ENCODE results near the gene PDZRN3. TPM values are rescaled to one million over a fixed set of nuclear protein-coding genes. Genes with fewer than 3 reads are reported as not detected.

PDZRN3 gene
- total RNA-seq, 1 donor from 2014 or later: 130 TPM

DNA sequence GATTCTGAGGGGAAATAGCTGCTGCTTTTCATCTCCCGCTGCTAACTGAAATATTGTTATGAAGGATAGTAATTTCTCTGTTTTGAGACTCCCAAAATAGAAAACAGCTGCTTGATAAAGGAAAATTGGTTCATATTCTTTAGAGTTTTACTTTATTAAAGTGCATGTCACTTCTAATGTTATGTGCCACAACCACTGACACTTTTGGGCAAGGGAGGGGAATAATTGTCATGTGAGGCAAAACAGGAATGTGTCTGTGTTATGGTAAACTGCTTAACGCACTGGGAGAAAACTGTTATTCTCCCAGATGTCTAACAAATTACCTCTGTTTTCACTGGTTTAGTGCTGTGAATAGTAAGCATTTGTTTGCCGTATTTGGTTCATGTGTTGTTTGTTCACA lies 201.6 kb downstream of the PDZRN3 start:
- intact Hi-C loops (cut with DNase I): no loop called here
- ATAC-seq (no peak), DNase-seq (ENCODE audit: missing footprints) (no peak)

DNA sequence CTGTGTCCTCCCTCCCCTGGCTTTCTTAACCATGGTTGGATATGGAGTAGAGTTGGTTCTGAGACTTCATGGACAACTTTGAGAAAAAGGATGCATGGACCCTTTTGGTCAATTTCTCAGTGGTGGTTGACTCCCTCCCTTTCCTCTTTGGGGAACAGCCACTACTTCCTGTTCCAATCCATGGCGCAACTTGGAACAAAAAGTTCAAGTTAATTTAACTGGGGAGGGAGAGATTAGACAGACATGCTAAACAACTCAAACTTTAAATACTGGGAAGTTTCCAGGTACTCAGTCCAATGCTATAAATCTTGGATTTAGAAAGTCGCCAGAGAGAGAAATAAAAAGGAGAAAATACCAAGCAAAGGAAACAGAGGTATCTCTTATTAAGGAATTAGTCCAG lies 202.2 kb downstream of the PDZRN3 start:
- DNase-seq (ENCODE audit: missing footprints) (no peak), ATAC-seq (peak; percentile 54)
- intact Hi-C loops (cut with DNase I): no loop called here

DNA sequence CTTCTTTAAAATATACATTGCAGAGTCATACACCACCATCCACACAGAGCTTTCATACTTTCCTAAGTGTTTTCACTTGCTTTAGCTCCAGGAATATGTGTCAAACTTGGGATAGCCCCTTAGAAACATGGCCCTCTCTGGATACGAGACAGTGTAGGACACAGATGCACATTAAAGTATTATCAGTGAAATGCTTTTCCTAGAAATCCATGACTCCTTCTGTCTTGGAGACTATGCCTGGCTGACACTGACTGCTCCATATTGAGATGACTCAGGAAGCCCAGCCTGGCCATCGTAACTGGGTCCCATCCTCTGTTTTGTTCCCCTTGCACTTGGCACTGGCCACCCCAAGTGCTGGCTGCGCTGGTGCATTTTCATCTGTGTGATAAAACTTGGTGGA lies 204.8 kb downstream of the PDZRN3 start:
- ATAC-seq (peak; percentile 40), DNase-seq (ENCODE audit: missing footprints) (no peak)
- intact Hi-C loops (cut with DNase I): no loop called here

DNA sequence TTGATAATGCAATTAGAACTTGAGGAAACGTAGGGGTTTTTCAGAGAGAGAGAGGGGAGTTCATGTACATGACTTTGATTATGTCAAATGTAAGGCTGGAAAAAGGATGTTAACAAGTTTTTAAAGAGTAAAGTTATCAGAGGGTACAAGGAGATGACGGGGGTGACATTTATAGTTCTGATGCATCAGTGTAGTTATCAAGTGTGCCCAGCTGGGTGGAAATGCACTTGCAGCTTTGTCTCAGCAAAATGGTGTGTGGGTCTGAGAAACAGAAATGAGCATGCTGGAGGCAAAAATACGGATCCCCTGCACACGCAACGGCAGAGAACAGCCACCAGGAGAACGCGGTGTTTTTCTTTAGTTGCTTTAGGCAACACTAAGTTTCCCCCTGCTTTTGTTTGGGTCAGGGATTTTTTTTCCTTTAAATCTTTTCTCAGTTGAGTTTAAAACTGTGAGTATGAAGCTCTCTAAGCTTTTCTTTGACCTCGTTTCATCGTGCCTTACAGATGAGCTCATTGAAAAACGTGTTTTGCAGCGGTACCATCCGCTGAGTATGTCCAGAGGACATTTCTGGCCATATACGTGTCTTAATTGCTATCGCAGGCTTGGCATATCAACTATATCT lies 205.4 kb downstream of the PDZRN3 start:
- DNase-seq (ENCODE audit: missing footprints) (no peak), ATAC-seq (no peak)
- intact Hi-C loops (cut with DNase I): no loop called here

DNA sequence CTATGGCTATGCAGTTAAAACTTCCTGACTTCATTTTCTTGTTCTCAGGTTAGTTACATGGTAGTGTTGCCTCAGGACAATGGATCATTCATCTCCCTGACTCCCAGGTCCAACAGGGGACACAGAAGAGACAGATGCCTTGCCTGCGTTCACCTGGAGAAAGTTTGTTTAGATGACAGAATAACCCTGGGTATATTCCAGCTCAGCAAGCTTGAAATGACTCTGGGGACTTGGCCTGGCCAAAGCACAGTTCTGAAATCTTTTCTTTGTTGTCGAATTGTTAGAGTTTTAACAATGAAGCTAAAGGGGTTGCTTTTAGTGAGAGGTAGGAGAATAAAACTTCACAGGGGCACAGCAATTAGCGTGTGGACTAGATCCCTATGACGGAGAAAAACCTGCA lies 206.1 kb downstream of the PDZRN3 start:
- no peak for ATAC-seq
- no peak for DNase-seq (ENCODE audit: missing footprints)
- intact Hi-C loops (cut with DNase I): no loop called here

DNA sequence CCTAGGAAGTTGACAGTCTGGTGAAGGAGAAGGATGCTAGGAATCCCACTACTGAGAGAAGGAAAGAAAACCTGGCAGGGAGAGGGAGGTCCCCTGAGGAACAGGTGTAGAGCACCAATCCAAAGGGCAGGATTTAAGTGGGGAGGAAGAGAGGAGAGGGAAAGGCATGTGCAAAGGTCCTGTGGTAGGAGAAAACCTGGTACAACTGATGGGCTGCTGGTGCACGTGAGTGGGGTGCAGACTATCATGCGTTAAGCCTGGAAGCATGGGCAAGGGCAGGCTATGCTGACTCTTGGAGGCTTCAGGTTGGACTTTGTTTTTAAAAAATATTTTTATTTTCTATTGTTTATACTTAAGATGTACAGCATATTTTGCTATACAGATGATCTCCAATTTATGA lies 209.6 kb downstream of the PDZRN3 start:
- intact Hi-C loops (cut with DNase I): no loop called here
- no peak for DNase-seq (ENCODE audit: missing footprints)
- ATAC-seq: no peak

DNA sequence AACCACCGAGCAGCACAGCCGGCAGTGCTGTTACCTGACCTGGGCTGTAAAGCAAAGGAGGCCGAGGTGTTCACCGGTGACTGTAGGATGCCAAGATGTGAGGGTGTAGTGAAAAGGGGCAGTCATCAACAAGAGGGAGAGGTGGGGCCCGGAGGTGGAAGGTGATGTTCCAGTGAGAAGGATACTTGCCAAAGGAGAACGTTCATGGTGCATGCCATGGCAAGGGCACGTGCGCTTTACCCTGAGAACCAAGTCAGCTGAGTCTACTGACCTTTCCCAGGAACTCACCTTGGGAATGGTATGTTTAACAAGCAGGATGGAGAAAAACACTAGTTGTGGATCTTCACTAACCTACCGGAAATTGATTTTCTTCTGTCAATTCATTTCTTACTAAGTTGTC lies 211.1 kb downstream of the PDZRN3 start:
- intact Hi-C loops (cut with DNase I): no loop called here
- peak; percentile 30 for ATAC-seq
- DNase-seq (ENCODE audit: missing footprints): no peak

DNA sequence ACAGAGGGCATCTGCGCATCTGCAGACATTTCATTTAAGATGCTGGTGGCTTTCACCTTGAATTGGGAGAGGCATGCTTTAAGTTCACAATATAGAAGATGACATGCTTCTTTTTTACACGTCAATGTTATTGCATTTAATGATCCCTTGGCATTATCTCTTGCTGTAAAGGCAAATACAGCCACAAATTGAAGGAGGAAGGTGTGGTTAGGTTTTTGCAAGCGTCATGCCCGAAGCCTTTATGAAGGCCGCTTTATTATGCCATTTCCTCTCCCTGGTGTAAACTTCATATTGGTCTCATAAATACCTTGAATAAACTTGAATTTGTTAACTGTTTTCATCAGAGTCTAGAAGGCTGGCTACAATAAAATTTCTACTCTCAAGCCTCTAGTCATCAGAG lies 212.7 kb downstream of the PDZRN3 start:
- ATAC-seq: no peak
- no peak for DNase-seq (ENCODE audit: missing footprints)
- intact Hi-C loops (cut with DNase I): no loop called here

DNA sequence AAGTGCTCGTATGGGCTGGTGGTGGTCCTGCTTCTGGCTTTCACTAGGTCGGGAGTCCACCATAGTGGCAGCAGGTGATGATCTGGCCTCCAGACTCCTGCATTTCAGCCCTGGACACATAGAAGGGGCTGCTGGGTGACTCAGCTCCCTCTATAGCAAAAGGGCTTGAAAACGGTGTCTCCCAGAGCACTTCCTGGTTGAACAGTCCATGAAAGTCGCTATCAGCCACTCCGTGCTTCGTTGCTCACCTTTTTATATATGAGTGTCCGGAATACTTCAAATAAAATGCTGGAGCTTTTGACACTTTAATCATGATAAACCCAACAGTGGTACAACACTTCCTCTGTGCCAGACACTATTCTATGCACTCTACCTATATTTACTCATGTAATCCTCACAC lies 213.2 kb downstream of the PDZRN3 start:
- DNase-seq (ENCODE audit: missing footprints) (no peak), ATAC-seq (no peak)
- intact Hi-C loops (cut with DNase I): no loop called here

DNA sequence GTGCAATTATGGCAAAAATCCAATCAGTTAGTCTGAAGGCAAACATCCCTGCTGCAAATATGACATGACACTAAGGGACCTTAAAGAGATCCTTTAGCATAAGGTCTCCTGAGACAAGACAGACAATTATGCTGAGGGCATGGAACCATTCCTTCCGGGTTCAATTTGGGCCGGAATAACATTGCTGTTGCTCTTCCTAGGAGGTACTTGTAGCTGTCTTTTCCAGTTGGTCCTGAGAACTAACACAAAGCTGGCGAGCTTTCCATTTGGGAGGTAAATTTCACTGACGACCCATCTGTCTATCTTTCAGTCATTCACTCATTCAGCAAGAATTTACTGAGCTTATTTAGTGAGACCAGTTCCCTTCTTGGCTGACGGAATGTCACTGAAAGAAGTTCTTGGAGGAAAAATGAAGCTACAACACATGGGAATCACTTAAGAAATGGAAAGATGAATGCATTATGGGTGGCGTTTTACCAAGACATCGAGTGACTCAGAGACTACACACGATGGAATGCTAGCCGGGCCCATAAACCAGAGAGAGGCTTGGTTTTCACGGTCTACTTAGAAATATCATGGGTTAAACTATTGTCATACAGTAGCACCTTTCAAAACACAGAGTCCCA lies 215.5 kb downstream of the PDZRN3 start:
- DNase-seq (ENCODE audit: missing footprints): no peak
- intact Hi-C loops (cut with DNase I): no loop called here
- no peak for ATAC-seq

DNA sequence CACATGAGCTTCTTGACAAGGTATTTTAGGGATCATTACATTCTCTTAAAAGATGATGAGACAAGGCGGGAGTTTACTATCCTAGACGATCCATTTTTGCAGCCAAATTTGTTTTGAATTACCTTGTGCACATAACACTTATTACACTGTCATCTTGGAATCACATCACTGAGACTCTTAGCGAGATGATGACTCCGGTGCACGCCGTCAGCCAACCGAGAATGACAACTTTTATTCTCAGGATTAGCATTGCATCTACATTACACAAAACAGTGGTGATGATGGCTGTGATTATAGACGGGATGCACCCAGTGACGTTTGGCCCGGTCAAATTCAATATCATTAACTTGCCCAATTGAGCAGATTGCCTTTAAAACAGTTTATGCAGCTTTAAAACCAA lies 216.1 kb downstream of the PDZRN3 start:
- intact Hi-C loops (cut with DNase I): no loop called here
- no peak for ATAC-seq

DNA sequence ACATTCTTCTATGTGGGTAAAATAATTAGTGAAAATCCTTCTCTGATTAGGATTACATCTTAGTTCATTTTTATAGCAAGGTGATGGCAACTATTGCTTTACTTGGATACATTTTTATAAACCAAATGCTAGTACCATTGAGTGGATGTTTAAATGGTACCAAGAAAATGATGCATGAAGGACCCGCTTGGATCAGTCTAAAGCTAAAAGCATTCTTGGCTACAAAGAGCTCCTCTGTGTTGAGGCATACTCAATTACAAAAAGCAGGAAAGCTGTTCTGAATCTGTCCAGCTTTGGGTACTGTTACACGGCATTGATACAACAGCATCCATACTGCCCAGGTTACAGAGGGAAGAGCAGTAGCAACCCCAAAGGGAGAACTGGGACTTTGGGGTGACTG lies 217.2 kb downstream of the PDZRN3 start:
- intact Hi-C loops (cut with DNase I): no loop called here
- DNase-seq (ENCODE audit: missing footprints) (no peak), ATAC-seq (no peak)

More for the DNA sequence above, 216.1 kb downstream of the PDZRN3 start:
- DNase-seq (ENCODE audit: missing footprints): no peak

DNA sequence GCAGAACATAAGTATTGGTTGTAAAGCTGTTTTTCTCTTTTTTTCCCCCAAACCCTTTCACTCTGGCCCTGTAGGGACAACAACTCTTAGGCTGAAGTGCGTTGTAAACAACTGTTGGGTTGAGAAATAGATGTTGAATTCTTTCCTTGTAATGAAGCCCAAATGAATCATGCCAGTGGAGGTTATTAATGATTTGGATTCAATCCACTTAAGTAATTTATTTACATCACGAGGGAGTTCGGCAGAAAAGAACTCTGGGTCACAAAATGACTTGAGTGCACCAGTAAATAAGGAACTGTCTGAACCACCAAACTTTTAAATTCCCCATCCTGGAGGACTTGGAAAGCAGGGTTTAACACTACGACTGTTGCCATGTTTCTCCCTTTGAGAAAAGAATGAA lies 218.9 kb downstream of the PDZRN3 start:
- no peak for DNase-seq (ENCODE audit: missing footprints)
- ATAC-seq: no peak
- intact Hi-C loops (cut with DNase I): no loop called here

DNA sequence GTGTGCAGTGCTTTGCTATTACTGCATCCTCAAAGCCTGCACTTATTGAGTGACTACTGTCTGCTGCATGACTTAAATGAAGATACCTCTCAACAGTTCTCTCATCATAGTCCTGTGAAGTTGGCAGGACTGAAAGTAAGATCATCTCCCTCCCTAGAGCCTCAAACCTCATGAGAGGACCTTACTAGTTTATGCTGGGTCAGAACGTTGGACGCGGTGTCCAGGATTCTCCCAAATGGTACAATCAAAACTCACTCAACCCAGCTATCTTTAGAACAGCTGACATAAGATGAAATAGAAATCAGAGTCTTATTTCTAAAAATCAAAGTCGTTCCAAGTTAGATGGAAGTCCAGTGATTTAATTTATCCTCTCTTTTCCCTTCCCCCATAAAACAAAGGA lies 219.7 kb downstream of the PDZRN3 start:
- intact Hi-C loops (cut with DNase I): loop anchor here (1.0 kb wide), 1 partner anchor 19 kb away; no protein-coding TSS in a partner anchor
- DNase-seq (ENCODE audit: missing footprints) (no peak), ATAC-seq (no peak)

DNA sequence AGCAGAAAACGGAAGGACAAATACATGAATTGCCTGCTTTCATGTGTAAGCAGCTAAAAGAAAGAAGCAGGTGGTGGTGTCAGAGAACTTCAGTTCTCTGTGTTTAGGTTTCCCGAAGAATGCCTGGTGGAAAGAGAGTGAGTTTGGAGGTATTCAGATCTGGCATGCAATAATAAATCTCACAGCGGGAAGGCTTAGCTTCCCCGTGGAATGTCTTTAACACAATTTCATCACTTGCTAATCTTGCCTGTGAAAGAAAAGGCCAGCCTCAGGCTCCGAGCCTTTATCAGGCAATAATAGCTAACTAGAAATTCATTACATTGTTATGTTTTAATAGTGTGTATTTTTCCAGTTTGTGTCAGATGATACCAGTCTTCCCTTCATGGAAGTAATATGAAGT lies 220.3 kb downstream of the PDZRN3 start:
- ATAC-seq (no peak), DNase-seq (ENCODE audit: missing footprints) (no peak)
- intact Hi-C loops (cut with DNase I): loop anchor here (1.0 kb wide), 1 partner anchor 20 kb away; no protein-coding TSS in a partner anchor

DNA sequence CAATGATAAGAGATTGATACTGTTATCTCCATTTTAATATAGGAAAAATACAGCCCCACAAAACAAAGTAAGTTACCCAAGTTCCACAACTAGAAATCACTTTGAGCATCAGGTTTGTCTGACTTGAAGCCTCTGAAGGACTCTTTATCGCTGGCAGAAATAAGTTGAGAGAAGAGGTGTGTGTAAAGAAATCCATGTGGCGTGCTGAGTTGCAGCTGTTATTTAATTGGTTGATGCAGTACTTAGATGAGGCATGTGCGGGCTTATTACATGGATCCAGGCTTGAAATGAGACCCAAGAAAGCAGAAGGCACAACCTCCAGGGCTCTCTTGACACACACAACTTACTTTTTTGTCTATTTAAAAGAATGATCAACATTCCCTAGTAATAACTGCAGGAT lies 221.3 kb downstream of the PDZRN3 start:
- intact Hi-C loops (cut with DNase I): no loop called here
- ATAC-seq (no peak), DNase-seq (ENCODE audit: missing footprints) (no peak)

DNA sequence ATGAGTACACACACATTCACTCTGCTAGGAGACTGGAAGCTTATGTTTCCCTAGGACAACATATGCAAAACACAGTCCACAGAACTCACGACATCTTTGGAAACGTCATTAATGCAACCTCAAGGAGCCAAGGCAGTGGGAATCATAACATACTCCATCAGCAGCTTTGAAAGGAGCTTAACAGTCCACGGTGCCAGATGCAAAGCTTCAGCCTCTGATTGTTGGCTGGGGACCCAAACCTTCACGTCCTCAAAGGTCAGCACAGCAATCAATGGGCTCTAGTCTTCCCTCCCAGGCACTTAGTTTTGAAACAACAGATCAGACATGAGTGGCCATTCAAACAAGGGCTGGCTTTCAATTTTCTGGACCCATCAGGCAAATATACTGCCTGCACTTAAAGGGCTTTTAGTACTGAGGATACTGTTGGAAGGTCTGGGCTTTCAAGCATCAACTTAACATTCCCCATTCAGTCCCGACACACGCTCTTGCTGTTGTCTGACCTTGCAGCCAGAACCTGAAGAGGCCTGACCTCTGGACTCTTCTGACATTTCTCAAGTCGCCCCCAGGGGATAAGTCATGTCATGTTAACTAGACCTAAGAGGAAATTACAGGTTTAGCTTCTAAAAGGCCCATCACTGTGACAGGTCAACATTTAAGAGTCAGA lies 223.0 kb downstream of the PDZRN3 start:
- DNase-seq (ENCODE audit: missing footprints) (no peak), ATAC-seq (peak; percentile 86)
- intact Hi-C loops (cut with DNase I): no loop called here

DNA sequence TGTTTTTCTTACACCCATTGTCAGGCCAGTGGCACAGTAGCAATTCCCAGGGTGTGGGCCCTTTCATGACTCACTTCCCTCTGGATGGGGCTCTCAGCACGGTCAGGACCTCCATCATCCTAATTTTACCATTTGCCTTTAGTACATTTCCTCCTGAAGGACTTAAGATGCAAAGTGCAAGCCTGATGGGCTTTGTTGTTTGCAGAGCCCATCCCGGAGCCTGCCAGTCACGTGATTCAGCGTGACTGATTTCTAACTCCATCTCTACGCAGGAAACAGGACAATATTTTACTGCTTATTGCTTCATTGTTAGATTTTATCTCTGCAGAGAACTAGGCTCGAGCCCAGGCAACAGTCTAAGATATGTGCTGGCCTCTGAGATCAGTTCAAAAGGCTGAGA lies 223.7 kb downstream of the PDZRN3 start:
- ATAC-seq (peak; percentile 26), DNase-seq (ENCODE audit: missing footprints) (no peak)
- intact Hi-C loops (cut with DNase I): no loop called here

DNA sequence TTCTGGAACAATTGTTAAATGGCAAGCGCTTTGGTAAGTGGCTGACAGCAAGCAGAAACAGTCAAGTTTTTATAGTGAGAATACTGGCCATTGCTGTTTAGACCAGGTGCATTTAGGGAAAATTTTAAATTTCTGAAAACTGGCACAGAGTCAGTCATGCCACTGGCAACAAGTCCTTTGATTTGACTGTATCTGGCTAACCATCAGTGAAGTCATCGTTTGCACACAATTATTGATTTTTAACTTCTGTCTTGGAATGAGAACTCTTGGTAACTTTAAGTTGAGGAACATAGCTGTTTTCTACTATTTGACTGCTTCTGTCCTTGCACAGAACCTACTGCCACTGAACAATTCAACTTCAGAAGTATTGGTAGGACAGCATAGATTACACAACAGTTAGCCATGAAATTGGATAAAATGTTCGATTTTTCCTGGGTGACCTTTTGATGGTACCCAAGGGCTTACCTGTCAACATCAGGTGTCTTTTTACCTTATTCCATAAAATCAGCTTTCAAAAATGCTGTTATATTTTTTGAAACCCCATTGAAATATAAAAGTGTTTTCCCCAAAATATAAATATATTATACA lies 225.0 kb downstream of the PDZRN3 start:
- DNase-seq (ENCODE audit: missing footprints): no peak
- intact Hi-C loops (cut with DNase I): no loop called here
- ATAC-seq: no peak

DNA sequence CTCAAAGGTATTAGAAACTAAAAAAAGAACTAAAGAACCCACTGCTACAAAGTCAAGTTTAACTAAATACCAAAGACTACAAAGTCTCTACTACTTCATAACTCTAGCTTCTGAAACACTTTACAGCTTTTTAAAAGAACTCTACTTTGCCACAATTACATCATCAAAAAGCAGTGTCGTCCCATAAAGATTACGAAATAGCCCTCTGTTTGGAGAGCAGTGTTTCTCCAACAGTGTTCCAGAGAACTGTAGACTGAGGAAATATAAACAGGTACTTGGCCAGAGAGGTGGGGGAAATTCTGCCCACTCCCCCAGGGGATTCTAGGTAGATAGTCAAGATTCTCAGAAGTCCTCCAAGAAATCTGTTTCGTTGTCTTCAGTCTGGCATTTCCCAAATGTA lies 225.6 kb downstream of the PDZRN3 start:
- intact Hi-C loops (cut with DNase I): no loop called here
- DNase-seq (ENCODE audit: missing footprints) (no peak), ATAC-seq (peak; percentile 7)

All from Right ventricle myocardium inferior (tissue), 1 donor.